Colonic mucosa (tissue), 4 donors: ENCODE results near the gene GNG7. TPM values are rescaled to one million over a fixed set of nuclear protein-coding genes. Genes with fewer than 3 reads are reported as not detected.
"Not testable (repeated sequence)": the region's sequence is repeated elsewhere in the genome, so short reads cannot be mapped to it uniquely, and the experiment has no call there.

Experiments
- DNase-seq: peaks from one replicate; pipeline ENCODE4 v3.0.0-alpha.2; 2020
- H3K27ac ChIP-seq: fragments of 200-600 bp; one replicate; pipeline ENCODE4 v1.8.0; 2021
- H3K27me3 ChIP-seq: fragments of 200-600 bp; one replicate; pipeline ENCODE4 v1.8.0; 2021
- H3K36me3 ChIP-seq: fragments of 200-600 bp; one replicate; pipeline ENCODE4 v1.8.0; 2021
- H3K4me1 ChIP-seq: fragments of 200-600 bp; one replicate; pipeline ENCODE4 v1.8.0; 2021; ENCODE audit warnings: mild to moderate bottlenecking
- H3K4me3 ChIP-seq: fragments of 200-600 bp; one replicate; pipeline ENCODE4 v1.8.0; 2021
- H3K9ac ChIP-seq, 2 donors: one replicate each; pipeline ENCODE4 v1.7.0; 2013; ENCODE audit warnings: control low read depth in 2 of 2, low read depth in 2 of 2, low read length in 2 of 2
- H3K9me3 ChIP-seq: fragments of 200-600 bp; one replicate; pipeline ENCODE4 v1.8.0; 2021
- intact Hi-C: fragments of 100-400 bp; cut with DNase I; formaldehyde crosslinking; loops from one replicate; pipeline ENCODE4 v1.14.1; 2022
- total RNA-seq, 2 donors: library from RNA; stranded (reverse); fragmentation: NEBNext Ultra II Directional in 1 of 2; extraction: Animal tissue kit (Norgen Biotek cat#: 25700) in 1 of 2; gene quantifications; one replicate each; pipeline ENCODE4 v1.2.1, GENCODE V29; 2021
- TF ChIP-seq, protein P1 (sequence below): fragments of 200-600 bp; IDR thresholded peaks from one replicate; pipeline ENCODE4 v1.8.0; 2022; ENCODE audit warnings: antibody characterized with exemption, mild to moderate bottlenecking
- donor health status: healthy.
- donor health status: DM: no; HTN: no; CAD: no.
- donor health status: DM: no; HTN: no; CAD: no.

GNG7 gene
- total RNA-seq, 2 donors from 2014 or later: 1.5 to 3.2 TPM

DNA sequence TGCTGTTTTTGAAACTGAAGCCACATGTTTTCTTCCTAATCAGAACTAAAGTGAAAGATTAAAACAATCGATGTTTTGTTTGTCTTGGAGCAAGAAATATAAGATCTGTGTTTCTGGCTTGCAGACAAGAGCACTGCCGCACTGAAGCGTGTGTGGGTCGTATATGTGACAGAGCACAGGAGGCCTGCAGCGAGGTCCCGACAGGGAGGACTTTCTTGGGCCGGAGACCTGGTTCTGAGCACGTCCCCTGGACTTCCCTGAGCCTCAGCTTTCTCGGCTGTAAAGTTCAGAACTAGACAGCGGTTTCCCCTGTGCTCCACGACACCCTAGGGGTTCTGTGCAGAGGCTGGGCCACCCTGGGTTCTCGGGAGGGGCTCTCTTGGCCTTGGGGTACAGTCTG, 166.0 kb downstream of the GNG7 start:
- Histone ChIP-seq H3K4me1 (no peaks in the 10 kb centered on the region), H3K9me3 (no peaks in the 10 kb centered on the region), H3K36me3 (no peaks in the 10 kb centered on the region), H3K4me3 (no peak overlapping the region), H3K27me3 (no peaks in the 10 kb centered on the region), H3K9ac (no peak overlapping the region), H3K27ac (no peak overlapping the region)
- intact Hi-C loops: no loop called here
- no peak for DNase-seq
- TF ChIP-seq, protein P1, sequence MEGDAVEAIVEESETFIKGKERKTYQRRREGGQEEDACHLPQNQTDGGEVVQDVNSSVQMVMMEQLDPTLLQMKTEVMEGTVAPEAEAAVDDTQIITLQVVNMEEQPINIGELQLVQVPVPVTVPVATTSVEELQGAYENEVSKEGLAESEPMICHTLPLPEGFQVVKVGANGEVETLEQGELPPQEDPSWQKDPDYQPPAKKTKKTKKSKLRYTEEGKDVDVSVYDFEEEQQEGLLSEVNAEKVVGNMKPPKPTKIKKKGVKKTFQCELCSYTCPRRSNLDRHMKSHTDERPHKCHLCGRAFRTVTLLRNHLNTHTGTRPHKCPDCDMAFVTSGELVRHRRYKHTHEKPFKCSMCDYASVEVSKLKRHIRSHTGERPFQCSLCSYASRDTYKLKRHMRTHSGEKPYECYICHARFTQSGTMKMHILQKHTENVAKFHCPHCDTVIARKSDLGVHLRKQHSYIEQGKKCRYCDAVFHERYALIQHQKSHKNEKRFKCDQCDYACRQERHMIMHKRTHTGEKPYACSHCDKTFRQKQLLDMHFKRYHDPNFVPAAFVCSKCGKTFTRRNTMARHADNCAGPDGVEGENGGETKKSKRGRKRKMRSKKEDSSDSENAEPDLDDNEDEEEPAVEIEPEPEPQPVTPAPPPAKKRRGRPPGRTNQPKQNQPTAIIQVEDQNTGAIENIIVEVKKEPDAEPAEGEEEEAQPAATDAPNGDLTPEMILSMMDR: no peak

DNA sequence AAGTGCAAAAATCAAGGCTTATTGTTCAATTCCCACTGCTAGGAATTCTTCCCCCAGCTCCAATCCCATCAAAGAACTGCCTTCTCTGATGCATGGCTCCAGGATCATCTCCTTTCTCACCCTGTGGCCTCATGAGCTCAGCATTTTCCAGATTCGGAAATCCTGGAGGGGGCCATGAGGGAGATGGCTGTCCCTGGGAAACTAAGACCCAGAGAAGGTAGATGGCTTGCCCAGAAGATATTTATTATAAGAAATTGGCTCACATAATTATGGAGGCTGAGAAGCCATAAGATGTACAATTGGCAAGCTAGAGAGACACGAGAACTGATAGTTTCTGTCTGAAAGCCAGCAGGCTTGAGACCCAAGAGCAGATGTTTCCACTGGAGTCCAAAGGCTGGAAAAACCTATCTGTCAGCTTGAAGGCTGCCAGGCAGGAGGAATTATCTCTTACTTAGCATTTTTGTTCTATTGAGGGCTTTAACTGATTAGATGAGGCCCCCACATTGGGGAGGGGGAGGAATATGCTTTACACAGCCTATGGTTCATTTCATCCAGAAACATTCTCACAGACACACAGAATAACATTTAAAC, 168.0 kb downstream of the GNG7 start:
- Histone ChIP-seq H3K9ac (no peak overlapping the region), H3K27me3 (no peaks in the 10 kb centered on the region), H3K36me3 (no peaks in the 10 kb centered on the region), H3K4me1 (no peaks in the 10 kb centered on the region), H3K27ac (no peak overlapping the region), H3K9me3 (no peaks in the 10 kb centered on the region), H3K4me3 (no peak overlapping the region)
- TF ChIP-seq, protein P1: no peak
- intact Hi-C loops: no loop called here
- no peak for DNase-seq

DNA sequence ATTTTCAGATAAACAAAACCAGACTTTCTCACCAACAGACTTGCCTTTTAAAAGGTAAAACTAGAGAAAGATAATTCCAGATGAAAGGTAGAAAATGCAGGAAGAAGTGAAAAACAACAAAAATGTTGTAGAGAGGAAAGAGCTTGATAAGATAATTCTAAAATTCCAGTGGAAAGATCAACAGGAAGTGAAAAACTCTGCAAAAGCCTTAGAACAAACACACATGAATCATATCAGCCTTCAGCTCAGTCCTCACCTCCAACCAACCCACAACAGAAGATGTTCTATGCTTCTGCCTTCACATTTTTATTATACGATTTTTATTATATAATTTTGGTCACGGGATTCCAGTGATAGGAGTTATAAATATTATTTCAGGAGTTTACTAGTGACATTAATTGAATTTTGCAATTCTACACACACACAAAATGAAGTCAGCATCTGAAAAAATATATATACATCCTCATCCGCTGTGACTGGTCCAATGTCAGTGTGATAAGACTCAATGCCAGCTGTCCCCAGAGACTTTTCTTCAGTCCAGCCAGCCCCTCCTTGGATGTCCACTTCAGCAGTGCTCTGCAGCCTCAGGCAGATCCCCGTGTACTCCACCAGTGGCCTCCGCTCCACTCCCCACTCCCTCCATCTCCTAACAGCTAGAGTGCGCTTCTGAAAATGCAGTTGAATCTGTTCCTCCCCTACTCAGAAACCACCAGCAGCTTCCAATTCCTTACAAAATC, 168.6 kb downstream of the GNG7 start:
- TF ChIP-seq, protein P1: no peak
- H3K4me3 ChIP-seq: no peak overlapping the region
- no peaks in the 10 kb centered on the region for H3K4me1 ChIP-seq
- no peaks in the 10 kb centered on the region for H3K9me3 ChIP-seq
- H3K27ac ChIP-seq: no peak overlapping the region
- intact Hi-C loops: no loop called here
- no peaks in the 10 kb centered on the region for H3K27me3 ChIP-seq
- no peak for DNase-seq
- H3K9ac ChIP-seq: no peak overlapping the region
- no peaks in the 10 kb centered on the region for H3K36me3 ChIP-seq

DNA sequence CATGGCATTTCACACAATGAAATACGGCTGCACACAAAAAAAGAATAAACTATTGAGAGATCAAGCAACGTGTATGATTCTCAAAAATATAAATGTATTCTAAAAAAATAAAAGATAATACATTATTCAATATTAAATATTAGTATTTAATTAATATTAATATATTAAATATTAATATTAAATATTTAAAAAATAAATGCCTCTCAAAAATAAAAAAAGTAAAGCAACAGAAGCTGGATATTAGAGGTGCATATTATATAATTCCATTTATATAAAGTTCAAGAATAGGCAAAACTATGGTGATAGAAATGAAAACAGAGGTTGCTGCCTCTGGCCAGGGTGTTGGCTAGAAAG, 169.4 kb downstream of the GNG7 start:
- no peak overlapping the region for H3K9ac ChIP-seq
- no peaks in the 10 kb centered on the region for H3K9me3 ChIP-seq
- intact Hi-C loops: no loop called here

DNA sequence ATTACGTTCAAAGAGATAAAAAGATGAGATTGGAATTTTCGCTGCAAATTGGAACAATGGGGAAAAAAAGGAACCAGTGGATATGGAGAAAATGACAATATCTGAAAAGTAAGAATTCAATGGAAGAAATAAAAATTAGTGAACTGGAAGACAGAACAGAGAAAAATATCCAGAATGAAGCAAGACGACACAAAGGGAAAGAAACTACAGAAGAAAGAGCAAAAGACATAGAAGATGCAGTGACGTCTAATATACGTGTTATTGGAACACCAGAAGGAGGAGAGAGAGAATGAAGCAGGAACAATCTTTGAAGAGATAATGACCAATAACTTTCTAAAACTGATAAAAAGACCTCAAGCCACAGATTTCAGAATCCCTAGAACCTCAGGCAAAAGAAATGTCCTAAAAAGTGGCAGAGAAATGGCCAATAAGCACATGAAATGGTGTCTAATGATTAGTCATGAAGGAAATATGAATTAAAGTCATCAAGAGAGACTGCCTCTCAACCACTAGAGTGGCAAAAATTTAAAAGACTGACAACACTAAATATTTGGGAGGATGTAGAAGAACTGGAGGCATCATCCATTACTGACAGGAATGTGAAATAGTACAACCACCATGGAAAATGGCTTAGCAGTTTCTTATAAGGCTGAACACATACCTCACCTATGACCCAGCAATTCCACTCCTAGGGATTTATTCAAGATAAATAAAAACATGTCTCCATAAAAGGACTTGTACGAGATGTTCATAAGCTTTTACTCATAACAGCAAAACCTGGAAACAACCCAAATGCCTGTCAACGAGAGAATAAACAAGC, 170.0 kb downstream of the GNG7 start:
- no peaks in the 10 kb centered on the region for H3K27me3 ChIP-seq
- H3K4me3 ChIP-seq: no peak overlapping the region
- TF ChIP-seq, protein P1: no peak
- no peaks in the 10 kb centered on the region for H3K4me1 ChIP-seq
- H3K9me3 ChIP-seq: no peaks in the 10 kb centered on the region
- intact Hi-C loops: no loop called here
- H3K9ac ChIP-seq: no peak overlapping the region
- H3K36me3 ChIP-seq: no peaks in the 10 kb centered on the region
- no peak for DNase-seq
- H3K27ac ChIP-seq: no peak overlapping the region

More for the DNA sequence above, 169.4 kb downstream of the GNG7 start:
- TF ChIP-seq, protein P1: no peak
- no peak overlapping the region for H3K27ac ChIP-seq
- H3K36me3 ChIP-seq: no peaks in the 10 kb centered on the region
- no peaks in the 10 kb centered on the region for H3K27me3 ChIP-seq
- H3K4me1 ChIP-seq: no peaks in the 10 kb centered on the region
- no peak overlapping the region for H3K4me3 ChIP-seq
- no peak for DNase-seq

DNA sequence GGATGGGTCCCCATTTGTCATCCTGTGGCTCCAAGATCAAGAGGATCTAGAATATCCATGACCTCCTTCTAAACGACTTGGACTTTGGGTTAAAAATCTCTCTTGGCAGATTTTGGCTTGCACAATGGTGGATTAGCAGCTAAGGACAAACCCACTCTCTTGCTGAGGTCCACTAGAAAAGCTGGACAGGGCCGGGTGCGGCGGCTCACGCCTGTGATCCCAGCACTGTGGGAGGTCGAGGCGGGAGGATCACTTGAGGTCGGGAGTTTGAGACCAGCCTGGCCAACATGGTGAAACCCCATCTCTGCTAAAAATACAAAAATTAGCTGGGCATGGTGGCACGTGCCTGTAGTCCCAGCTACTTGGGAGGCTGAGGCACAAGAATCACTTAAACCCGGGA, 172.6 kb downstream of the GNG7 start:
- not testable (repeated sequence) for DNase-seq

More for the DNA sequence above, 172.6 kb downstream of the GNG7 start:
- H3K9ac ChIP-seq, intact Hi-C loops, H3K27me3 ChIP-seq, H3K36me3 ChIP-seq, H3K9me3 ChIP-seq, H3K4me3 ChIP-seq, H3K4me1 ChIP-seq, H3K27ac ChIP-seq: not testable (repeated sequence)
